ENCODE data around the gene JAG2. TPM values are rescaled to one million over a fixed set of nuclear protein-coding genes. Genes with fewer than 3 reads are reported as not detected.

JAG2 gene
- total RNA-seq, 1 donor = 0.86 TPM

DNA sequence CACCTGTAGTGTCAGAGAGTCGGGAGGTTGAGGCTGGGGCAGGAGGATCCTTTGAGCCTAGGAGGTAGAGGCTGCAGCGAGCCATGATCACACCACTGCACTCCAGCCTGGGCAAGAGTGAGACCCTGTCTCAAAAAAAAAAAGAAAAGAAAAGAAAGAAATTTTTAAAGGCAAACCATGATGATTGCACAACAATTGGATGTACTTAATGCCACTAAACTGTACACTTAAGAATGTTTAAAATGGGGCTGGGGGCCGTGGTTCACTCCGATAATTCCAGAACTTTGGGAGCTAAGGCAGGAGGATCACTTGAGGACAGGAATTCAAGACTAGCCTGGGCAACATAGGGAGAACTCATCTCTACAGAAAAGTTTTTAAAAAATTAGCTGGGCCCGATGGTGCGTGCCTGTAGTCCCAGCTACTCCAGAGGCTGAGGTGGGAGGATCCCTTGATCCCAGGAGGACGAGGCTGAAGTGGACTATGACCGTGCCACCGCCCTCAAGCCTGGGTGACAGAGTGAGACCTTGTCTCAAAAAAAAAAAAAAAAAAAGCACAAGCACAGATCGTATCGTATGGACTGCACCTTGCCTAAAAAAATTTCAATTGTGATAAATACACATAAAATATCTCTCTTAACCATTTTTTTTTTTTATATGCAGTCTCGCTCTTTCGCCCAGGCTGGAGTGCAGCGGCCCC, 32.7 kb downstream of the JAG2 start:
- H3K4me3 ChIP-seq (ENCODE audit: low read depth, low read length) = no peak overlapping the region
- no peak for DNase-seq (ENCODE audit: low read depth)
- TF ChIP-seq, protein P1, sequence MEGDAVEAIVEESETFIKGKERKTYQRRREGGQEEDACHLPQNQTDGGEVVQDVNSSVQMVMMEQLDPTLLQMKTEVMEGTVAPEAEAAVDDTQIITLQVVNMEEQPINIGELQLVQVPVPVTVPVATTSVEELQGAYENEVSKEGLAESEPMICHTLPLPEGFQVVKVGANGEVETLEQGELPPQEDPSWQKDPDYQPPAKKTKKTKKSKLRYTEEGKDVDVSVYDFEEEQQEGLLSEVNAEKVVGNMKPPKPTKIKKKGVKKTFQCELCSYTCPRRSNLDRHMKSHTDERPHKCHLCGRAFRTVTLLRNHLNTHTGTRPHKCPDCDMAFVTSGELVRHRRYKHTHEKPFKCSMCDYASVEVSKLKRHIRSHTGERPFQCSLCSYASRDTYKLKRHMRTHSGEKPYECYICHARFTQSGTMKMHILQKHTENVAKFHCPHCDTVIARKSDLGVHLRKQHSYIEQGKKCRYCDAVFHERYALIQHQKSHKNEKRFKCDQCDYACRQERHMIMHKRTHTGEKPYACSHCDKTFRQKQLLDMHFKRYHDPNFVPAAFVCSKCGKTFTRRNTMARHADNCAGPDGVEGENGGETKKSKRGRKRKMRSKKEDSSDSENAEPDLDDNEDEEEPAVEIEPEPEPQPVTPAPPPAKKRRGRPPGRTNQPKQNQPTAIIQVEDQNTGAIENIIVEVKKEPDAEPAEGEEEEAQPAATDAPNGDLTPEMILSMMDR (IDR thresholded peaks at IDR 0.05; ENCODE audit: insufficient read depth, low read depth, low read length) = no peak

- TF ChIP-seq, protein P1 (IDR thresholded peaks at IDR 0.05; ENCODE audit: insufficient read depth, low read depth, low read length) = no peak
- H3K4me3 ChIP-seq (ENCODE audit: low read depth, low read length) = no peak overlapping the region
- no peak for DNase-seq (ENCODE audit: low read depth)
Measured at GRCh38 chr14:105132921-105133654, 35.5 kb downstream of the JAG2 start.

- TF ChIP-seq, protein P1 (IDR thresholded peaks at IDR 0.05; ENCODE audit: insufficient read depth, low read depth, low read length) = no peak
- DNase-seq (ENCODE audit: low read depth) = no peak
- H3K4me3 ChIP-seq (ENCODE audit: low read depth, low read length) = no peak overlapping the region
Measured at GRCh38 chr14:105131241-105131640, 37.3 kb downstream of the JAG2 start.

DNA sequence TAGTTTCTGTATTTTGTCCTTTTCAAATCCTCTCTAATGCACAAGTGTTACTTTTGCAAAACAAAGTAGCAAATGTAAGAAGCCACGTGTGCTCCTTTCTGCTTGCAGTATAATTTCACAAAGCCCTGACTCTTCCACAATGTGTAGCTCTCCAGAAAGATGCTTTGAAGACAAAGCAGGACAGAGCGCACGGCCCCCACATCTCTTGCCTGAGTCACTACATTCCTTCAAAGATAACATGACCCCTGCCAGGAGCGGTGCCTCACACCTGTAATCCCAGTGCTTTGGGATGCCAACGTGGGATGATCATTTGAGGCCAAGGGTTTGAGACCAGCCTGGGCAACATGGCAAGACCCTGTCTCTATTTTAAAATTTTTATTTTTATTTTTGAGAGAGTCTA, 40.5 kb downstream of the JAG2 start:
- H3K4me3 ChIP-seq (ENCODE audit: low read depth, low read length) = no peak overlapping the region
- no peak for DNase-seq (ENCODE audit: low read depth)
- TF ChIP-seq, protein P1 (IDR thresholded peaks at IDR 0.05; ENCODE audit: insufficient read depth, low read depth, low read length) = no peak

- no peak for DNase-seq (ENCODE audit: low read depth)
- no peak overlapping the region for H3K4me3 ChIP-seq (ENCODE audit: low read depth, low read length)
- TF ChIP-seq, protein P1 (IDR thresholded peaks at IDR 0.05; ENCODE audit: insufficient read depth, low read depth, low read length) = no peak
Measured at GRCh38 chr14:105126981-105127329, 41.6 kb downstream of the JAG2 start.

GRCh38 chr14:105126126-105126980, 42.2 kb downstream of the JAG2 start:
- no peak overlapping the region for H3K4me3 ChIP-seq (ENCODE audit: low read depth, low read length)
- no peak for DNase-seq (ENCODE audit: low read depth)
- TF ChIP-seq, protein P1 (IDR thresholded peaks at IDR 0.05; ENCODE audit: insufficient read depth, low read depth, low read length) = no peak

Data from fibroblast of villous mesenchyme (primary cell).